Brain microvascular endothelial cell (primary cell): ENCODE measurements around the gene MIEF1.
A peak's percentile ranks its signal among the peaks of the same experiment; 100 is the strongest.

Experiments
- DNase-seq: peaks from one replicate; pipeline ENCODE4 v3.0.0-alpha.2; 2020
- H3K27ac ChIP-seq: fragments of 250-450 bp; sonication (Bioruptor Pico); 2 replicates; pipeline ENCODE4 v1.5.1; 2020; ENCODE audit warnings: mild to moderate bottlenecking, moderate library complexity
- H3K27me3 ChIP-seq: fragments of 250-450 bp; sonication (Bioruptor Pico); replicated peaks from 2 replicates; pipeline ENCODE4 v1.5.1; 2020; ENCODE audit warnings: mild to moderate bottlenecking
- H3K36me3 ChIP-seq: fragments of 250-450 bp; sonication (Bioruptor Pico); replicated peaks from 2 replicates; pipeline ENCODE4 v1.5.1; 2020; ENCODE audit warnings: mild to moderate bottlenecking
- H3K4me3 ChIP-seq: 2 replicates; pipeline ENCODE4 v1.5.1; 2011; ENCODE audit warnings: low read depth, mild to moderate bottlenecking, control low read depth, low read length, moderate library complexity
- in situ Hi-C: cut with HindIII; loops from 2 replicates; pipeline ENCODE4 v1.10.0; 2017; ENCODE audit warnings: low sequenced_read_pairs, low pct_ligation_motif_present
- TF ChIP-seq, protein P1 (sequence below): IDR thresholded peaks from 2 replicates; pipeline ENCODE4 v1.5.1; 2011; ENCODE audit warnings: low read depth, mild to moderate bottlenecking, moderate library complexity, low read length, control low read depth, inconsistent platforms; ENCODE audit errors: missing control alignments

Gene MIEF1

DNA sequence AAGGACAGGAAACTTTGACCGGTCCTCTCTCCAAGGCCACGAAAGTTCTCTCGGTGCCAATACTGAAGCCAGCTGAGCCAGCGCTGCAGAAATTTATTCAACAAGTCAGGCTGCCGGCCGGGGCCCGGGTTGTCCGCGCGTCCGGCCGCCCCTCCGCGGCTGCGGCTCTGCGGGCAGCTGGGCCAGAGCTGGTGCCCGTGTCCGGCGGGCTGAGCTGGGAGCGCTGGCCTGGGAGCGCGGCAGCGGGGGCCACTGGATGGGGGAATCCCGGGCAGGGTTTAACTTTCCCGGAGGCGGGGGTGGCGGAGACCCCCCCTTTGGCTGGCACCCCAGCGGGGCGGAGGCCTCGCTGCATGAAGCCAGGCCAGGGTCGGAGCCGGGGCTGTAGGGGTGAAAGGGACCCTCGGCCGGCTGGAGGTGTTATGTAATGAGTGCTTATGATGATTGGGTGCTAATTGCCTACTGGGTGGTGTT is 56.2 kb downstream of the MIEF1 start:
- H3K4me3 ChIP-seq = no peak overlapping the region
- TF ChIP-seq, protein P1, sequence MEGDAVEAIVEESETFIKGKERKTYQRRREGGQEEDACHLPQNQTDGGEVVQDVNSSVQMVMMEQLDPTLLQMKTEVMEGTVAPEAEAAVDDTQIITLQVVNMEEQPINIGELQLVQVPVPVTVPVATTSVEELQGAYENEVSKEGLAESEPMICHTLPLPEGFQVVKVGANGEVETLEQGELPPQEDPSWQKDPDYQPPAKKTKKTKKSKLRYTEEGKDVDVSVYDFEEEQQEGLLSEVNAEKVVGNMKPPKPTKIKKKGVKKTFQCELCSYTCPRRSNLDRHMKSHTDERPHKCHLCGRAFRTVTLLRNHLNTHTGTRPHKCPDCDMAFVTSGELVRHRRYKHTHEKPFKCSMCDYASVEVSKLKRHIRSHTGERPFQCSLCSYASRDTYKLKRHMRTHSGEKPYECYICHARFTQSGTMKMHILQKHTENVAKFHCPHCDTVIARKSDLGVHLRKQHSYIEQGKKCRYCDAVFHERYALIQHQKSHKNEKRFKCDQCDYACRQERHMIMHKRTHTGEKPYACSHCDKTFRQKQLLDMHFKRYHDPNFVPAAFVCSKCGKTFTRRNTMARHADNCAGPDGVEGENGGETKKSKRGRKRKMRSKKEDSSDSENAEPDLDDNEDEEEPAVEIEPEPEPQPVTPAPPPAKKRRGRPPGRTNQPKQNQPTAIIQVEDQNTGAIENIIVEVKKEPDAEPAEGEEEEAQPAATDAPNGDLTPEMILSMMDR = no peak
- H3K27me3 ChIP-seq = peaks cover 42% of the 10 kb centered on the region
- H3K27ac ChIP-seq = no peak overlapping the region
- H3K36me3 ChIP-seq = no peaks in the 10 kb centered on the region
- DNase-seq = no peak
- in situ Hi-C loops = loop anchor here (25.0 kb wide), 1 partner anchor 454 kb away; no protein-coding TSS in a partner anchor

DNA sequence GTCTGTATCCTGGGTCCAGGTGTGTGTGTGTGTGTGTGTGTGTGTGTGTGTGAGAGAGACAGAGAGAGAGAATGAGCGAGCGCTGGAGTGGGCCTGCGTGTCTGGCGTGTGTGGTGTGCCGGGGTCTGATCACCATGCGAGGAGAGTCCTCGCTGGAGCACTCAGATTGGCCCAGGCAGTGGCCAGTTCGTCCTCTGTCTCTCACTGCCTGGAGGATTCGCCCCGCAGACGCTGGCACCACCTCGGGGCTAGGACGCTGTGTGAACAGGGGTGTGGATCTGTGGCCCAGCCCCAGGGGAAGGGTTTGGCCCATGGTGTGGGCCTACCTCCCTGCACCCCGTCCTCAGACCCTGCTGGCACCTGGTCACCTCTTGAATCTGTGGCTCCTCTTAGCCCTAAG is 56.9 kb downstream of the MIEF1 start:
- DNase-seq = no peak
- H3K36me3 ChIP-seq = no peaks in the 10 kb centered on the region
- in situ Hi-C loops = loop anchor here (25.0 kb wide), 1 partner anchor 453 kb away; no protein-coding TSS in a partner anchor
- H3K27ac ChIP-seq = no peak overlapping the region
- peaks cover 42% of the 10 kb centered on the region for H3K27me3 ChIP-seq
- no peak overlapping the region for H3K4me3 ChIP-seq
- TF ChIP-seq, protein P1 = no peak

DNA sequence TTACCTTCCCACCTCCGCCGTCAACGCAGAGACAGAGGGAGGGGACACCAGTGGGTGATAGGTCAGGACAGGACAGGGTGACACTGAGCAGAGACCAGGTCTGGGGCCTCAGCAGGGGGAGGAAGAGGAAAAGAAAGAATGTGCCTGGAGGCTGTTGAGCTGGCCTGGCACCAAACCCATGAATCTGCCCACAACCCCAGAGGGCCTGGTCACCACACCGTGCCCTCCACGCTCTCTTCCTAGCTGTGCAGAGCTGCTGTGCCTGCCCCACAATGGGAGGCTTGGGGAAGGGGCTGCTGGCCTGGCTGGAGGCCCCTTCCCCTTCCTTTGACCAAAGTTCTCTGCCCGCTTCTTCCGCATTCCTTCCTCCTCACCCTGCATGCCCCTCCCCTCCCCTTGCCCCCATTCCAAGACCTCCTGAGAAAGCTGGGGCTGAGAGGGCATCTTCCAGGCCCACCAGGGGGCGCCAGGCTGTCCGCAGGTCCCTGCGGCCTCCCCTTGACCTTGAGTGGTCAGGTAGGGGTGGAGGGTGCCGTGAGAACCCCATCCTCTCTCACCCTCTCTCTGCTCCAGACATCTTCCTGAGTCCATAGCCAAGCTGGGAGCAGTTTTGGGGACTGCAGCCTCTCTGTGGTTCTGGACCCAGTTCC is 57.5 kb downstream of the MIEF1 start:
- in situ Hi-C loops = loop anchor here (25.0 kb wide), 1 partner anchor 453 kb away; no protein-coding TSS in a partner anchor
- Histone ChIP-seq H3K4me3 (no peak overlapping the region), H3K27me3 (peaks cover 42% of the 10 kb centered on the region), H3K36me3 (no peaks in the 10 kb centered on the region), H3K27ac (no peak overlapping the region)
- TF ChIP-seq, protein P1 = peak; percentile 73
- DNase-seq = no peak

DNA sequence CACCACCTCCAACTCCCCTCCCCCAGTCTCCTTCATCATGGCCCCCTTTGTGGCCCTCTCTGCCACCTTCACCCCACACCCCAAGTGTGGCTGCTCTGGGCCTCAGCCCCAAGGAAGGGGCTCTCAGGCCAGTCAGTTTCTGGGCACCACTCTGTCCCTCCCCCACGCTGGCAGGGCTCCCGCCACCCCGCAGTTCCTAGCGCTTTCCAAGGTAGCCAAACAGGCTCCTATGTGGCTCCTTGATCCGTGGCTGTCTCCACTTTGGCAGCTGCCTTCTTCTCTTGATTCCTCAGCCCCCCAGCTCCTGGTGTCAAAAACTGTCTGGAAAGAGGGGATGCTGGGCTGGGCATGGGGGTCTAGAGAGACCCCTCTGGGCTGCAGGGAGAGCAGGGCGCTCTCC is 58.0 kb downstream of the MIEF1 start:
- in situ Hi-C loops = loop anchor here (25.0 kb wide), 1 partner anchor 452 kb away; no protein-coding TSS in a partner anchor
- TF ChIP-seq, protein P1 = no peak
- no peak for DNase-seq
- no peak overlapping the region for H3K27ac ChIP-seq
- H3K27me3 ChIP-seq = peaks cover 42% of the 10 kb centered on the region
- H3K4me3 ChIP-seq = no peak overlapping the region
- no peaks in the 10 kb centered on the region for H3K36me3 ChIP-seq

DNA sequence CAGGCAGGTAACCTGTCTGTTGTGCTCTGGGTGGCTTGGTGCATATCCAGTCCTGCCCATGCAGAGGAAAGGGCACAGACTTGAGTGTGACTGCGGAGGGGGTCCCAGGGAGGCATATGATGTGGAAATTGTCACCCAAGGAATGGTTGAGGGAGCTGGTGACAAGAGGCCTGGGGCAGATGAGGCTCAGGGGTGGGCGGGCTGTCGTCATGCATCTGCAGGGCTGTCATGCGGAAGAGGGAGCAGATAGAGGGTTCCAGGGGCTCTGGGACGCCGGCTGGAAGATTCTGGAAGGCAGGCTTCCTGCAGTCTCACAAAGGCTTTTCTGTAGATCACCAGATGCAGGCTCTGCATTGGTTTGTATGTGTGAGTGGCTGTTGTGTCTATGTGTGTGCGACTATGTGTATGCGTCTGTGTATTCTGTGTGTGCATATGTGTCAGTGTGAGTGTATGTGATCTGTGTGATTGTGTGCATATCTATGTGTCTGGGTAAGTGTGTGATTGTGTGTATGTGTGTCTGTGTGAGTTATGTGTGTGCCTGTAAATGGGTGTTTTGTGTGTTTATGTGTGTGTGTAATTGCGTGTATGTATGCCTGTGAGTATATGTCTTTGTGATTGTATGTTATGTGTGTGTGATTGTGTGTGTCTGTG is 60.9 kb downstream of the MIEF1 start:
- in situ Hi-C loops = loop anchor here (25.0 kb wide), 1 partner anchor 449 kb away; no protein-coding TSS in a partner anchor
- Histone ChIP-seq H3K36me3 (no peaks in the 10 kb centered on the region), H3K27me3 (peaks cover 22% of the 10 kb centered on the region), H3K27ac (no peak overlapping the region), H3K4me3 (no peak overlapping the region)
- TF ChIP-seq, protein P1 = no peak
- no peak for DNase-seq
